Body of pancreas (tissue), 4 donors: ENCODE data around the gene NAA20.

Source experiments
- CTCF ChIP-seq, 7 experiments: fragments of 450-650 bp in 4 of 7; fragments of 200-600 bp in 3 of 7; sonication (generic) in 3 of 7; IDR thresholded peaks; one replicate each; pipeline ENCODE4 v1.5.1; 2016 to 2019; ENCODE audit warnings: antibody characterized with exemption in 7 of 7
- POLR2A ChIP-seq, 3 donors: fragments of 450-650 bp; IDR thresholded peaks; one replicate each; pipeline ENCODE4 v1.6.1; 2016; ENCODE audit warnings: antibody characterized with exemption in 3 of 3, mild to moderate bottlenecking in 2 of 3

GRCh38 chr20:19977373-19977770 lies 39.8 kb upstream of the NAA20 start:
- no peak for TF ChIP-seq CTCF (IDR thresholded peaks at IDR 0.05)
- no peak for TF ChIP-seq POLR2A (IDR thresholded peaks at IDR 0.05)
